Mononuclear cell (primary cell): ENCODE data around the gene RNF126. TPM values are rescaled to one million over a fixed set of nuclear protein-coding genes. Genes with fewer than 3 reads are reported as not detected.
"Not testable (repeated sequence)": the region's sequence is repeated elsewhere in the genome, so short reads cannot be mapped to it uniquely, and the experiment has no call there.

Source experiments
- H3K27me3 ChIP-seq: 2 replicates; pipeline ENCODE4 v1.6.0; 2011; ENCODE audit warnings: low read length, control low read depth; ENCODE audit not compliant: insufficient read depth
- H3K4me1 ChIP-seq: 2 replicates; pipeline ENCODE4 v1.5.1; 2011; ENCODE audit warnings: mild to moderate bottlenecking, low read length, control low read depth; ENCODE audit not compliant: insufficient read depth
- H3K4me3 ChIP-seq: 2 replicates; pipeline ENCODE4 v1.5.1; 2011; ENCODE audit warnings: mild to moderate bottlenecking, low read length, moderate library complexity
- H3K9me3 ChIP-seq: 2 replicates; pipeline ENCODE4 v1.5.1; 2011; ENCODE audit warnings: low read depth, mild to moderate bottlenecking, control low read depth, low read length
- total RNA-seq: library from RNA; depleted of rRNA; stranded (reverse); fragments of >200 nt; gene quantifications from one replicate; pipeline ENCODE4 v1.2.3, GENCODE V29; 2012

RNF126 gene
- total RNA-seq, 1 donor: 80.6 TPM

DNA sequence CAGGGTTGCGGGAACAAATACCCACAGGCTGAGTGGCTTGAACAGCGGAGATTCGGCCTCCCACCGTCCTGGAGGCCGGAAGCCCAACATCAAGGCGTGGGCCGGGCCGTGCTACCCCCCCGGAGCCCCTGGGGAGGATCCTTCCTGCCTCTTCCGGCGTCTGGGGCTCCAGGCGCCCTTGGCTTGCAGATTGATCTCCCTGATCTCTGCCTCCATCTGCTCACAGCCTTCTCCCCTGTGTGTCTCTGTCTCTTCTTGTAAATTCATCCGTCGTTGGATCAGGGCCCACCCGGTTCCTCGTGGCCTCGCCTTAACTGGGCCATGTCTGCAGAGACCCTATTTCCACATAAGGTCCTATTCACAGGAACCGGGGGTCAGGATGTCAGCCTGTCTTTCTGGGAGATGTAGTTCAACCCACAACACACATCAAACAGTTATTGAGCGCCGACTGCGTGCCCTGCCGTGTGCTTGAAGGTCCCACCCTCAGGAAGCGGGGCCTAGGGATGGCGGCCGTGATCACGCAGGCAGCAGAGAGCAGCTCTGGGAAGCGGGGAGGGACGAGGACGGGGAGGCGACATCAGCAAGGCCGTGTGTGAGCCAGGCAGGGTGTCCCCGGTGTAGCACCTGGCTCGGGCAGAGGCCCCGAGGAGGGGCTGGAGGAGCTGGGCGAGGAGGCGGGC is 52.1 kb downstream of the RNF126 start:
- H3K4me3 ChIP-seq: peak overlapping the region; percentile 24
- H3K4me1 ChIP-seq: peaks cover 30% of the 10 kb centered on the region
- H3K27me3 ChIP-seq: no peaks in the 10 kb centered on the region
- H3K9me3 ChIP-seq: no peaks in the 10 kb centered on the region

- peak overlapping the region; percentile 24 for H3K4me3 ChIP-seq
Measured at GRCh38 chr19:610071-610800, 52.8 kb downstream of the RNF126 start.

GRCh38 chr19:609004-609346 is 54.0 kb downstream of the RNF126 start:
- Histone ChIP-seq H3K9me3 (no peaks in the 10 kb centered on the region), H3K4me3 (no peak overlapping the region), H3K4me1 (peaks cover 30% of the 10 kb centered on the region), H3K27me3 (no peaks in the 10 kb centered on the region)

More at GRCh38 chr19:610071-610800, 52.8 kb downstream of the RNF126 start:
- Histone ChIP-seq H3K9me3 (no peaks in the 10 kb centered on the region), H3K27me3 (no peaks in the 10 kb centered on the region), H3K4me1 (peaks cover 30% of the 10 kb centered on the region)

- H3K9me3 ChIP-seq: no peaks in the 10 kb centered on the region
- no peak overlapping the region for H3K4me3 ChIP-seq
- H3K27me3 ChIP-seq: no peaks in the 10 kb centered on the region
- peaks cover 30% of the 10 kb centered on the region for H3K4me1 ChIP-seq
Measured at GRCh38 chr19:608155-609003, 54.6 kb downstream of the RNF126 start.

DNA sequence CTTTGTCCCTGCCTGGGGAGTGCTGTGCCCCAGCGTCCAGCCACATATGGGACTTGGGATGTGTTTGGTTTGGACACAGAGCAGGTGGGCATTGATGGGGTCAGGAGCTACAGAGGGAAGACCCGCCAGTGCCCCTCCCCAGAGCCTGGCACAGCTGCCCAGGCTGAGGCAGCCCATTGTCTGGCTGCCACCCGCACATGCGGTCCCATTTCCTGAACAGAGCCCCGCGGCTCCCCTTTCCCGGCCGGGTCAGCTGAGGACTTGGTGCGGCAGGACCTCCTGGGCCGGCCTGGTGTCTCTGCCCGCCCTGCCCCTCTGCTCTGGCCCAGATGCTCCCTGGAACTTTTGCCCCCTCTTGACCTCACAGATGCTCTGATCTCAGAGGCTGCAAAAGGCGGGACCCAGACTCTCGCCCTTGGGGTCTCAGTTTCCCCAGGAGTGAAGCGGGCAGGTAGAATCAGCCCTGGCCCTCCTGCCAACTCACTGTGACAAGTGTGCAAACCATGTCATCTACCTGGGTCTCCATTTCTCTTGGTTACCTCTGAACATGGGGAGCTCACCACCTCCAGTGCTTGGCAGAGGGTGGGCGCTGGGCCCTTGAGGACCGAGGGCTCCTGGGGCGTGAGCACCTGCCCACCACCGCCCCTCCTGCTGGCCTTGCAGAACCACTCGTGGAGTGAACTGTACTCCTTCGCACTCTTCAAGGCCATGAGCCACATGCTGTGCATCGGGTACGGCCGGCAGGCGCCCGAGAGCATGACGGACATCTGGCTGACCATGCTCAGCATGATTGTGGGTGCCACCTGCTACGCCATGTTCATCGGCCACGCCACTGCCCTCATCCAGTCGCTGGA is 55.5 kb downstream of the RNF126 start:
- Histone ChIP-seq H3K4me3 (no peak overlapping the region), H3K27me3 (no peaks in the 10 kb centered on the region), H3K9me3 (no peaks in the 10 kb centered on the region), H3K4me1 (peaks cover 30% of the 10 kb centered on the region)

- peaks cover 19% of the 10 kb centered on the region for H3K4me1 ChIP-seq
- H3K4me3 ChIP-seq, H3K27me3 ChIP-seq, H3K9me3 ChIP-seq: not testable (repeated sequence)
Measured at GRCh38 chr19:605061-605971, 57.7 kb downstream of the RNF126 start.

GRCh38 chr19:604355-604754 is 58.7 kb downstream of the RNF126 start:
- no peak overlapping the region for H3K4me3 ChIP-seq
- peaks cover 10% of the 10 kb centered on the region for H3K4me1 ChIP-seq
- H3K27me3 ChIP-seq: no peaks in the 10 kb centered on the region
- no peaks in the 10 kb centered on the region for H3K9me3 ChIP-seq

- not testable (repeated sequence) for H3K27me3 ChIP-seq, H3K4me3 ChIP-seq
Measured at GRCh38 chr19:603779-604178, 59.2 kb downstream of the RNF126 start.

GRCh38 chr19:603302-603639 is 59.7 kb downstream of the RNF126 start:
- not testable (repeated sequence) for H3K27me3 ChIP-seq, H3K4me1 ChIP-seq, H3K4me3 ChIP-seq

More at GRCh38 chr19:603779-604178, 59.2 kb downstream of the RNF126 start:
- not testable (repeated sequence) for H3K9me3 ChIP-seq, H3K4me1 ChIP-seq

GRCh38 chr19:602391-603301 is 60.4 kb downstream of the RNF126 start:
- Histone ChIP-seq H3K9me3 (no peaks in the 10 kb centered on the region), H3K4me1 (no peaks in the 10 kb centered on the region), H3K4me3 (no peak overlapping the region), H3K27me3 (no peaks in the 10 kb centered on the region)

More at GRCh38 chr19:603302-603639, 59.7 kb downstream of the RNF126 start:
- H3K9me3 ChIP-seq: not testable (repeated sequence)

DNA sequence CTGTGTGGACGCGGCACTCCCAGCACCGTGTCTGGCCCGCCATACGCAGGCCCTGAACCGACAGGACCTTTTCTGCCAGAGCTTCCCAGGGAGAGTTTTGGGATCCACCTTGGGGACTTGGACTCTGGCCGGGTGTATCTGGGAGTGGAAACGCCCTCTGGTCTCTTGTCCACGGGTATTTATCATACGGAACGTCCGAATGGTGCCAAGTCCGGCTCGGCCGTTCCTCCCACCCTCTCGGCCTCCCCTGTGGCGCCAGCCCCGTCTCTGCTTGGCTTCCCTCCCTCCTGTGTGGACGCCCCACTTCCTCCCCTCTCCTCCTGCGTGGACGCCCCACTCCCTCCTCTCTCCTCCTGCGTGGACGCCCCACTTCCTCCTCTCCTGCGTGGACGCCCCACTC is 61.2 kb downstream of the RNF126 start:
- Histone ChIP-seq H3K4me3 (no peak overlapping the region), H3K9me3 (no peaks in the 10 kb centered on the region), H3K27me3 (no peaks in the 10 kb centered on the region), H3K4me1 (no peaks in the 10 kb centered on the region)

GRCh38 chr19:601310-601709 is 61.7 kb downstream of the RNF126 start:
- Histone ChIP-seq H3K4me3 (no peak overlapping the region), H3K9me3 (no peaks in the 10 kb centered on the region), H3K27me3 (no peaks in the 10 kb centered on the region), H3K4me1 (no peaks in the 10 kb centered on the region)
